ENCODE measurements around the gene UHRF1.
"Not testable (repeated sequence)": the region's sequence is repeated elsewhere in the genome, so short reads cannot be mapped to it uniquely, and the experiment has no call there.

GRCh38 chr19:4884993-4885392, 24.3 kb upstream of the UHRF1 start:
- not testable (repeated sequence) for TF ChIP-seq POLR2A, POLR2AphosphoS5 (IDR thresholded peaks at IDR 0.05; ENCODE audit: low read depth, low read length)
